Stimulated activated CD4-positive, alpha-beta T cell treated with anti-CD3 and anti-CD28 coated beads, Interleukin-15, amount 100 ng/mL, for 1 hour (primary cell): ENCODE data around the gene IDH2.
A peak's percentile ranks its signal among the peaks of the same experiment; 100 is the strongest.
"Not testable (repeated sequence)": the region's sequence is repeated elsewhere in the genome, so short reads cannot be mapped to it uniquely, and the experiment has no call there.

Experiments
- DNase-seq, 2 donors: peaks; one replicate each; pipeline ENCODE4 v3.0.0-alpha.2; 2020; ENCODE audit warnings: low read depth in 1 of 2, low spot score in 1 of 2

IDH2 gene

DNA sequence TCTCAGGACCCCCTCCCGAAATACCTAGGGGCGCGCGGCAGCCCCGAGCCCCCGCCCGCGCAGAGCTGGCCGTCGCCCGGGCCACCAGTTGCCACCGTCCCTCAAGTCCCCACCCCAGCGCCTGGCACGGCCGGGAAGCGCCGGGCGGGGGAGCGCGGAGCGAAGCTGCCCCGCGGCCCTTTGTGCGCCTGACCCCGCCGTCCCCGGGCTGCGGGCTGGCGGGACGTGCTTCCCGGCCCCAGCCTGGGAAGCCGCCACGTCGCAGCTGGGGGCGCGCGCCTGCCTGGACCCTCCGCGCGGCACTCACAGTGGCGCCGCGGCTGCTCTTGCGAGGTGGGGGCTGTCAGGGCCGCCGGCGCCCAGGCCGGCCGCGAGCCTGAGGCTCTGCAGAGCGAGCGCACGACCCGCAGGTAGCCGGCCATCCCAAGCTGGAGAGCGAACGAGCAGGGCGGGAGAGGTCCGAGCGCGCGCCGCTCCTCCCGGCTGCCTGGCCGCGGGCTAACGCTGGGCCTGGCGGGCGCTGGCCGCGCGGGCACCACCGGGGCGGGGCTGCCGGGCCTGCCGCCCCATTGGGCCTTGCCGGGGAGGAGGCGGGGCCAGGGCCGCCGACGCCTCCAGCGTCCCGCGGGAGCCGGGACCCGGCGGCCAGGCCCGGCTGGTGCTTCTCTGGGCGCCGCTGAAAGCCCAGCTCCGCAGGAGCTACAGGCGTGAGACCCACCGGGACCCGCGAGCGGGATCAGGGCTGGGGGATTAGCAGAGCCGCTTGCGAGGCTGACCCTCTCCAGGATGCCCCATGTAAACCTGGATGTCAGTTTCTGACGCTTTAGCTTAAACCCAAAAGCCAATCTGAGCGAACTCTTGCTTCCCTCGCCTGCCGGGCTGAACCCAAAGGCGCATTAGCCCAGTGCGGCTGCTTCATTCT lies at the start of gene IDH2:
TSS of gene IDH2 (minus strand) at position 500 of the 922 bp plus-strand sequence. CDS start at position 422, 78 bp downstream.
- peak; percentile 51 to 63 for DNase-seq

GRCh38 chr15:90150551-90150950 lies 48.3 kb upstream of the IDH2 start:
- not testable (repeated sequence) for DNase-seq

DNA sequence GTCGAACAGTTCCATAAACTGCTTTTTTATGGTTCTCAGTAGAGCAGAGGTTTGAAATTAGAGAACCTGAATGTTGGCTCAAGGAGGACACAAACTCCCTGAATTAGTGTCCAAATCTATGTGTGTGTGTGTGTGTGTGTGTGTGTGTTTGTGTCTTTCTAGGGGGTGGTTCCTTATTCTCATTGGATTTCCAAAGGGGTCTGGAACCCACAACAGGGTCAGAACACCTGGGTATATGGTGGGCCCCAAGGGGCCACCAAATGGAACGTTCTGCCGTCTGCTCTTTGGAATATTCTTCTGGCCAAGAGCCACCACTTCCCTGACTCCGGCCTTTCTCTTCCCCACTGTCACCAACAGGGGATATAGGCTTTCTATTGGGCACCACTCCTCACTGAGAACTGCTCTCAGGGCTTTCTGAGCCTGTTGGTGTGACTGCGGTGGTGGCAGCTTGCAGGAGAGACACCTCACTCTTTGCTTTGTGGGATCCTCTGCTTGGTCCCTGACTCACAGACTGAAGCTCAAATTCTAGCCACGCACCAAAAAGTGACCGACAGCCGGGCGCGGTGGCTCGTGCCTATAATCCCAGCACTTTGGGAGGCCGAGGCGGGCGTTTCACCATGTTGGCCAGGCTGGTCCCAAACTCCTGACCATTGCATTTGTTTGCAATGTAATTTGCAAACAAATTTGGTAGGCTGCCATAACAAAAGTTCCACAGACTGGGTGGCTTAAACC lies 47.5 kb upstream of the IDH2 start:
- no peak for DNase-seq

- DNase-seq, result not testable (repeated sequence)
Measured at GRCh38 chr15:90146198-90146761, 44.0 kb upstream of the IDH2 start.

GRCh38 chr15:90145761-90146160 lies 43.5 kb upstream of the IDH2 start:
- no peak for DNase-seq

GRCh38 chr15:90145259-90145658 lies 43.0 kb upstream of the IDH2 start:
- DNase-seq, result no peak

- DNase-seq, result peak; percentile 9 to 43
Measured at GRCh38 chr15:90143166-90143655, 40.9 kb upstream of the IDH2 start.

- DNase-seq, result peak in 1 of 2 donors; percentile 21
Measured at GRCh38 chr15:90142216-90143165, 40.2 kb upstream of the IDH2 start.

DNA sequence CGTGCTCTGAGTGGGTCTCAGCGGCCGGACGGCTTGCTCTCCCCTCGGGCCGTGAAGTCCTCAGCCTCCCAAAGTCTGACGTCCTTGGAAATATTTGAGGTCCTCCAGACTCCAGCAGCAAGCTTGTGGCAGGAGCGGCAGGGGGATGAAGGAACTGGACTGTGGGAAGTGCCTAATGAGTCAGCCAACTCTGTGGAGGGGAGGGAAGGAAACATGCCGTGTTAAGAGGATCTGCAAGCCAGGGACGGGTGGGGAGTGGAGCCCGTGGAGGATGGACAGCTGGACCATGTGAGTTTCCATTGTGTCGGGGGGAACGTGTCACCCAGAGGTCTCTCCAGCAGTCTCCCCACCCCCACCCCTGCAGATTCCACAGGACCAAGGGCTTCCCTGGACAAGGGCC lies 39.4 kb upstream of the IDH2 start:
- no peak for DNase-seq

- DNase-seq, result not testable (repeated sequence)
Measured at GRCh38 chr15:90139549-90139948, 37.3 kb upstream of the IDH2 start.

- no peak for DNase-seq
Measured at GRCh38 chr15:90138071-90138833, 36.0 kb upstream of the IDH2 start.

DNA sequence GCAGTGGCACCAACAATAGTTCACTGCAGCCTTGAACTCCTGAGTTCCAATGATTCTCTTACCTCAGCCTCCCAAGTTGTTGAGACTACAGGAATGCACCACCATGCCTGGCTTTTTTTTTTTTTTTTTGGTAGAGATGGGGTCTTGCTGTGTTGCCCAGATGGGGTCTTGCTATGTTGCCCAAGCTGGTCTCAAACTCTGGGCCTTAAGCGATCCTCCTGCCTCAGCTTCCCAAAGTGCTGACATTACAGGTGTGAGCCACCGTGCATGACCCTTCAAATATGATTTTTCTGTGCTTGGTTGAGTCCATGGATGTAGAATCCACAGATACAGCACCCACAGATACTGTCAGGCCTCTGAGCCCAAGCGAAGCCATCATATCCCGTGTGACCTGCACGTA lies 30.2 kb upstream of the IDH2 start:
- no peak for DNase-seq

- DNase-seq, result no peak
Measured at GRCh38 chr15:90131848-90132247, 29.6 kb upstream of the IDH2 start.

DNA sequence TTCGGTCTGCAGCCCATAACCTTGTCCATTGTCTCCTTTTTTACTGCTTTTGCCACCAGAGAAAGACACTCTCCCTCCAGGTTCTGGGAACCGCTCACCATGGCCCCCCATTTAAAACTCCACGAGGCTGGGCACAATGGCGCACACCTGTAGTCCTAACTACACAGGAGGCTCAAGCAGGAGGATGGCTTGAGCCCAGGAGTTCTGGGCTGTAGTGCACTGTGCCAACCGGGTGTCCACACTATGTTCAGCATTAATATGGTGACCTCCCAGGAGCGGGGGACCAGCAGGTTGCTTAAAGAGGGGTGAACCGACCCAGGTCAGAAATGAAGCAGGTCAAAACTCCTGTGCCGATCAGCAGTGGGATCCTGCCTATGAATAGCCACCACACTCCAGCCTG lies 28.0 kb upstream of the IDH2 start:
- DNase-seq, result no peak

GRCh38 chr15:90126596-90127435 lies 24.5 kb upstream of the IDH2 start:
- no peak for DNase-seq

- no peak for DNase-seq
Measured at GRCh38 chr15:90126022-90126421, 23.8 kb upstream of the IDH2 start.

GRCh38 chr15:90124507-90124906 lies 22.2 kb upstream of the IDH2 start:
- no peak for DNase-seq

GRCh38 chr15:90121086-90121485 lies 18.8 kb upstream of the IDH2 start:
- no peak for DNase-seq

DNA sequence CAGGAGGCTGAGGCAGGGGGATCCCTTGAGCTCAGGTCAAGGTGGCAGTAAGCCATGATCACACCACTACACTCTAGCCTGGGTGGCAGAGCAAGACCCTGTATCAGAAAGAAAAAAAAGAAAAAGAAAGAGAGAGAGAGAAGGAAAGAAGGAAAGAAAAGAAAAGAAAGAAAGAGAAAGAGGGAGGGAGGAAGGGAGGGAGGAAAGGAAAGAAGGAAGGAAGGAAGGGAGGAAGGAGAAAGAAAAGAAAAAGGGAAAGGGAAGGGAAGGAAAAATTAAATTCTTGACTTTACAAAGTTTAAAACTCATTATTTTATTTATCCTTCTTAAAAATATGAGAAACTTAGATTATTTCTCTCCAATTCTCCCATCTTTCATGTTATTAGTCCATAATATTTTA lies 17.1 kb upstream of the IDH2 start:
- no peak for DNase-seq
